SK-N-SH (cell line): ENCODE measurements around the gene GMEB1. TPM values are rescaled to one million over a fixed set of nuclear protein-coding genes. Genes with fewer than 3 reads are reported as not detected.
A peak's percentile ranks its signal among the peaks of the same experiment; 100 is the strongest.

Experiments
- CTCF ChIA-PET: fragments of 300-600, 350-600 bp; formaldehyde crosslinking; extraction: SDS; loops from one replicate; lab custom pipeline; 2021; lab: Yijun Ruan, JAX
- POLR2A ChIA-PET: fragments of 350-600 bp; sonication (Branson Sonifier 250); formaldehyde crosslinking; extraction: SDS; loops from one replicate; lab custom pipeline; 2020; ENCODE audit warnings: antibody characterized with exemption, inconsistent platforms; lab: Yijun Ruan, JAX
- DNase-seq: peaks from one replicate; pipeline ENCODE4 v3.0.0; 2012
- H2AFZ ChIP-seq: fragments of 200-600 bp; sonication (generic); 2 replicates; pipeline ENCODE4 v1.8.1; 2016; ENCODE audit warnings: antibody characterized with exemption, mild to moderate bottlenecking, low read depth
- H3F3A ChIP-seq: fragments of 200-600 bp; sonication (generic); replicated peaks from 2 replicates; pipeline ENCODE3; 2016; ENCODE audit warnings: antibody characterized with exemption, mild to moderate bottlenecking; ENCODE audit not compliant: insufficient read depth
- H3K27ac ChIP-seq, 2 experiments: fragments of 200-500 bp in 1 of 2; fragments of 200-600 bp in 1 of 2; sonication (Bioruptor generic) in 1 of 2; sonication (generic), shearing (Covaris generic) in 1 of 2; 2 replicates each; pipeline versions ENCODE4 v1.5.1 to v1.6.1; 2014 to 2016; ENCODE audit warnings: low read depth in 2 of 2, inconsistent platforms in 1 of 2, low read length in 1 of 2, mild to moderate bottlenecking in 1 of 2, mixed read lengths in 1 of 2
- H3K27me3 ChIP-seq: fragments of 200-600 bp; sonication (generic), shearing (Covaris generic); 2 replicates; pipeline ENCODE4 v1.6.1; 2016; ENCODE audit warnings: mixed run types; ENCODE audit not compliant: insufficient read depth
- H3K36me3 ChIP-seq, 2 experiments: fragments of 200-500 bp in 1 of 2; fragments of 200-600 bp in 1 of 2; sonication (Bioruptor generic) in 1 of 2; sonication (generic) in 1 of 2; replicated peaks in 1 of 2; 2 replicates each; pipeline versions ENCODE3 to v1.5.1; 2014 to 2016; ENCODE audit warnings: low read length in 1 of 2, mild to moderate bottlenecking in 1 of 2; ENCODE audit not compliant: insufficient read depth in 2 of 2, control insufficient read depth in 1 of 2
- H3K4me1 ChIP-seq, 2 experiments: fragments of 200-500 bp in 1 of 2; fragments of 200-600 bp in 1 of 2; sonication (Bioruptor generic) in 1 of 2; sonication (generic), shearing (Covaris generic) in 1 of 2; 2 replicates each; pipeline versions ENCODE4 v1.5.1 to v1.6.1; 2014 to 2016; ENCODE audit warnings: low read depth in 1 of 2, low read length in 1 of 2, mixed run types in 1 of 2; ENCODE audit not compliant: insufficient read depth in 2 of 2, control insufficient read depth in 1 of 2
- H3K4me2 ChIP-seq: fragments of 200-600 bp; sonication (generic), shearing (Covaris generic); 2 replicates; pipeline ENCODE4 v1.6.1; 2017; ENCODE audit warnings: mixed run types
- H3K4me3 ChIP-seq, 2 experiments: fragments of 200-500 bp in 1 of 2; fragments of 200-600 bp in 1 of 2; sonication (Bioruptor generic) in 1 of 2; sonication (generic), shearing (Covaris generic) in 1 of 2; 2 replicates each; pipeline versions ENCODE4 v1.5.1 to v1.8.1; 2014 to 2016; ENCODE audit warnings: low read depth in 2 of 2, inconsistent platforms in 1 of 2, low read length in 1 of 2, mild to moderate bottlenecking in 1 of 2, mixed read lengths in 1 of 2, moderate library complexity in 1 of 2
- H3K79me2 ChIP-seq: fragments of 200-600 bp; sonication (generic); 2 replicates; pipeline ENCODE4 v1.8.1; 2017; ENCODE audit warnings: mild to moderate bottlenecking; ENCODE audit not compliant: insufficient read depth
- H3K9ac ChIP-seq: fragments of 200-600 bp; sonication (generic); 2 replicates; pipeline ENCODE4 v1.6.1; 2017; ENCODE audit warnings: mixed run types
- H3K9me2 ChIP-seq: fragments of 200-600 bp; sonication (generic); 2 replicates; pipeline ENCODE4 v1.6.1; 2017; ENCODE audit warnings: mixed run types
- H3K9me3 ChIP-seq: fragments of 200-600 bp; sonication (generic); 2 replicates; pipeline ENCODE4 v1.6.1; 2017; ENCODE audit warnings: mixed run types, mild to moderate bottlenecking, moderate library complexity
- H4K20me1 ChIP-seq: fragments of 200-600 bp; sonication (generic); 2 replicates; pipeline ENCODE4 v1.6.1; 2017; ENCODE audit warnings: mild to moderate bottlenecking, mixed run types; ENCODE audit not compliant: insufficient read depth
- CHD2 ChIP-seq: fragments of 150-350 bp; IDR thresholded peaks from 2 replicates; pipeline ENCODE4 v1.6.1; 2018; ENCODE audit warnings: low read length; ENCODE audit not compliant: partially characterized antibody
- ELF1 ChIP-seq: IDR thresholded peaks from 2 replicates; pipeline ENCODE4 v1.4.0; 2012
- FOXJ3 ChIP-seq: sonication (generic); formaldehyde crosslinking; IDR thresholded peaks from 2 replicates; pipeline ENCODE4 v1.5.1; 2020; ENCODE audit warnings: mild to moderate bottlenecking, missing genetic modification reagents
- FOXM1 ChIP-seq: IDR thresholded peaks from 2 replicates; pipeline ENCODE4 v1.4.0; 2012; ENCODE audit warnings: low read depth, mild to moderate bottlenecking
- GABPA ChIP-seq: IDR thresholded peaks from 2 replicates; pipeline ENCODE4 v1.4.0; 2012; ENCODE audit warnings: low read depth, mild to moderate bottlenecking
- MXI1 ChIP-seq: IDR thresholded peaks from 2 replicates; pipeline ENCODE4 v1.6.1; 2012; ENCODE audit warnings: mild to moderate bottlenecking, low read depth, low read length, improper control_type of control experiment
- POLR2AphosphoS5 ChIP-seq: IDR thresholded peaks from 2 replicates; pipeline ENCODE4 v1.6.1; 2012; ENCODE audit warnings: low read depth, low read length
- RAD21 ChIP-seq: IDR thresholded peaks from 2 replicates; pipeline ENCODE4 v1.6.1; 2012; ENCODE audit warnings: mild to moderate bottlenecking, low read length
- RFX5 ChIP-seq: IDR thresholded peaks from 2 replicates; pipeline ENCODE4 v1.6.1; 2012; ENCODE audit warnings: mild to moderate bottlenecking, improper control_type of control experiment, low read length
- SIN3A ChIP-seq: IDR thresholded peaks from 2 replicates; pipeline ENCODE4 v1.6.1; 2012; ENCODE audit warnings: low read depth, mild to moderate bottlenecking, low read length, moderate library complexity, borderline replicate concordance
- TAF1 ChIP-seq: IDR thresholded peaks from 2 replicates; pipeline ENCODE4 v1.6.1; 2012; ENCODE audit warnings: low read depth, mild to moderate bottlenecking, low read length, moderate library complexity, borderline replicate concordance
- TEAD4 ChIP-seq: IDR thresholded peaks from 2 replicates; pipeline ENCODE4 v1.4.0; 2012; ENCODE audit warnings: mild to moderate bottlenecking, borderline replicate concordance; ENCODE audit not compliant: insufficient read depth
- YY1 ChIP-seq: IDR thresholded peaks from 2 replicates; pipeline ENCODE4 v1.4.0; 2012; ENCODE audit warnings: low read depth, mild to moderate bottlenecking
- WGBS: methylation state at CpG from one replicate; pipeline ENCODE4 v1.1.6; 2017; ENCODE audit warnings: low lambda C conversion rate; 5-methylcytosine and 5-hydroxymethylcytosine counted together
- polyA plus RNA-seq, 3 experiments: library from polyadenylated mRNA; depleted of rRNA; stranded (reverse); fragments of >200 nt; gene quantifications; 2 replicates each; pipeline ENCODE4 v1.2.3, GENCODE V29; 2012
- TF ChIP-seq, protein P1 (sequence below): IDR thresholded peaks from 2 replicates; pipeline ENCODE4; 2012

The GMEB1 gene
- polyA plus RNA-seq, 1 of the 3 experiments (the other 2 are of a cell fraction) = 3.6 TPM

GRCh38 chr1:28740118-28740517 is 71.5 kb downstream of the GMEB1 start:
- Histone ChIP-seq H3K79me2 (peaks cover 84% of the 10 kb centered on the region), H3K27me3 (no peaks in the 10 kb centered on the region), H3K36me3 (peaks cover 57 to 70% of the 10 kb centered on the region in 2 experiments), H3K4me2 (peak overlapping the region; percentile 86; the same call in 1 of the 2 replicates), H3K9ac (no peak overlapping the region), H3K9me2 (no peaks in the 10 kb centered on the region), H3K4me1 (peaks cover 14 to 20% of the 10 kb centered on the region in 2 experiments; a peak in 3 of 4 replicates), H3K4me3 (no peak overlapping the region), H3F3A (peaks cover 10% of the 10 kb centered on the region), H2AFZ (no peak overlapping the region), H3K9me3 (no peaks in the 10 kb centered on the region), H4K20me1 (peaks cover 74% of the 10 kb centered on the region), H3K27ac (no peak overlapping the region)
- no peak for DNase-seq
- TF ChIP-seq FOXJ3 (CRISPR knock-in tag) (no peak), RAD21 (no peak), TEAD4 (no peak)
- TF ChIP-seq, protein P1, sequence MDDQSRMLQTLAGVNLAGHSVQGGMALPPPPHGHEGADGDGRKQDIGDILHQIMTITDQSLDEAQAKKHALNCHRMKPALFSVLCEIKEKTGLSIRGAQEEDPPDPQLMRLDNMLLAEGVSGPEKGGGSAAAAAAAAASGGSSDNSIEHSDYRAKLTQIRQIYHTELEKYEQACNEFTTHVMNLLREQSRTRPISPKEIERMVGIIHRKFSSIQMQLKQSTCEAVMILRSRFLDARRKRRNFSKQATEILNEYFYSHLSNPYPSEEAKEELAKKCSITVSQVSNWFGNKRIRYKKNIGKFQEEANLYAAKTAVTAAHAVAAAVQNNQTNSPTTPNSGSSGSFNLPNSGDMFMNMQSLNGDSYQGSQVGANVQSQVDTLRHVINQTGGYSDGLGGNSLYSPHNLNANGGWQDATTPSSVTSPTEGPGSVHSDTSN = no peak
- POLR2A ChIA-PET = no interaction called here
- CTCF ChIA-PET = interaction anchor here (1.9 kb wide), 1 partner anchor 45 kb away, joined by 5 read pairs; no protein-coding TSS in a partner anchor

- peak overlapping the region; percentile 2; the same call in 1 of the 2 replicates for H3K4me2 ChIP-seq
- no peak for TF ChIP-seq TAF1
- TF ChIP-seq CHD2 = no peak
- TF ChIP-seq GABPA = no peak
- no peak for TF ChIP-seq SIN3A
- TF ChIP-seq RFX5 = no peak
- TF ChIP-seq TEAD4 = no peak
- TF ChIP-seq POLR2AphosphoS5 = no peak
- TF ChIP-seq FOXM1 = no peak
- no peak for TF ChIP-seq YY1
- TF ChIP-seq ELF1 = no peak
- no peak for TF ChIP-seq MXI1
- DNase-seq = no peak
- POLR2A ChIA-PET = no interaction called here
- no peaks in the 10 kb centered on the region for H3K27me3 ChIP-seq
- H3K27ac ChIP-seq = no peak overlapping the region
- H2AFZ ChIP-seq = no peak overlapping the region
- no peaks in the 10 kb centered on the region for H3K9me2 ChIP-seq
- peaks cover 7% of the 10 kb centered on the region in 2 experiments; a peak in 3 of 4 replicates for H3K4me1 ChIP-seq
- H3F3A ChIP-seq = peaks cover 18% of the 10 kb centered on the region
- peaks cover 61 to 80% of the 10 kb centered on the region in 2 experiments for H3K36me3 ChIP-seq
- CTCF ChIA-PET = no interaction called here
- H3K4me3 ChIP-seq = no peak overlapping the region
- no peaks in the 10 kb centered on the region for H3K9me3 ChIP-seq
- H4K20me1 ChIP-seq = peaks cover 97% of the 10 kb centered on the region
- 97% methylated on average over 4 of the region's 4 CpGs for WGBS
- peaks cover 100% of the 10 kb centered on the region for H3K79me2 ChIP-seq
- H3K9ac ChIP-seq = no peak overlapping the region
Observed at GRCh38 chr1:28744184-28744583, 75.6 kb downstream of the GMEB1 start.
